ENCODE data around the gene FAM170B. TPM values are rescaled to one million over a fixed set of nuclear protein-coding genes. Genes with fewer than 3 reads are reported as not detected.

FAM170B gene
- total and polyA plus RNA-seq, 5 donors from 2014 or later = not detected

GRCh38 chr10:49172061-49172776, 38.4 kb upstream of the FAM170B start:
- H3K4me3 Mint-ChIP-seq = no peak overlapping the region
- Histone ChIP-seq H3K27me3 (ENCODE audit: control insufficient read depth, insufficient read depth, low read length) (no peaks in the 10 kb centered on the region), H3K36me3 (ENCODE audit: control insufficient read depth, insufficient read depth, low read length) (no peaks in the 10 kb centered on the region), H3K9me3 (ENCODE audit: control insufficient read depth in 2 of 2, low read length in 2 of 2) (no peaks in the 10 kb centered on the region), H3K4me3 (ENCODE audit: low read depth, low read length) (no peak overlapping the region), H3K27ac (ENCODE audit: insufficient read depth, low read length, poor library complexity, severe bottlenecking) (no peak overlapping the region), H3K4me1 (ENCODE audit: control insufficient read depth, insufficient read depth, low read length, poor library complexity, severe bottlenecking) (peaks cover 6% of the 10 kb centered on the region)
- no peaks in the 10 kb centered on the region for H3K27me3 Mint-ChIP-seq
- peaks cover 0 to 12% (median 7%) of the 10 kb centered on the region in 4 donors for H3K4me1 Mint-ChIP-seq
- H3K9me3 Mint-ChIP-seq = no peaks in the 10 kb centered on the region
- no peak for ATAC-seq (ENCODE audit: low read depth in 2 of 2)
- peak overlapping the region in 1 of 3 donors; percentile 29 for H3K27ac Mint-ChIP-seq
- no peak for DNase-seq
- H3K36me3 Mint-ChIP-seq = no peaks in the 10 kb centered on the region

GRCh38 chr10:49171326-49172060, 37.7 kb upstream of the FAM170B start:
- ATAC-seq (ENCODE audit: low read depth in 2 of 2) = no peak
- Mint-ChIP-seq H3K4me1 (peaks cover 0 to 10% (median 3%) of the 10 kb centered on the region in 4 donors), H3K9me3 (no peaks in the 10 kb centered on the region), H3K27me3 (no peaks in the 10 kb centered on the region), H3K4me3 (no peak overlapping the region), H3K27ac (no peak overlapping the region), H3K36me3 (no peaks in the 10 kb centered on the region)
- no peak overlapping the region for H3K4me3 ChIP-seq (ENCODE audit: low read depth, low read length)
- H3K9me3 ChIP-seq (ENCODE audit: control insufficient read depth in 2 of 2, low read length in 2 of 2) = no peaks in the 10 kb centered on the region
- H3K36me3 ChIP-seq (ENCODE audit: control insufficient read depth, insufficient read depth, low read length) = no peaks in the 10 kb centered on the region
- H3K27me3 ChIP-seq (ENCODE audit: control insufficient read depth, insufficient read depth, low read length) = no peaks in the 10 kb centered on the region
- DNase-seq = no peak
- no peak overlapping the region for H3K27ac ChIP-seq (ENCODE audit: insufficient read depth, low read length, poor library complexity, severe bottlenecking)
- no peaks in the 10 kb centered on the region for H3K4me1 ChIP-seq (ENCODE audit: control insufficient read depth, insufficient read depth, low read length, poor library complexity, severe bottlenecking)

GRCh38 chr10:49170632-49171325, 37.0 kb upstream of the FAM170B start:
- Histone ChIP-seq H3K27me3 (ENCODE audit: control insufficient read depth, insufficient read depth, low read length) (no peaks in the 10 kb centered on the region), H3K9me3 (ENCODE audit: control insufficient read depth in 2 of 2, low read length in 2 of 2) (no peaks in the 10 kb centered on the region), H3K27ac (ENCODE audit: insufficient read depth, low read length, poor library complexity, severe bottlenecking) (no peak overlapping the region), H3K4me1 (ENCODE audit: control insufficient read depth, insufficient read depth, low read length, poor library complexity, severe bottlenecking) (no peaks in the 10 kb centered on the region), H3K36me3 (ENCODE audit: control insufficient read depth, insufficient read depth, low read length) (no peaks in the 10 kb centered on the region), H3K4me3 (ENCODE audit: low read depth, low read length) (no peak overlapping the region)
- Mint-ChIP-seq H3K9me3 (no peaks in the 10 kb centered on the region), H3K27me3 (no peaks in the 10 kb centered on the region), H3K36me3 (no peaks in the 10 kb centered on the region), H3K4me1 (peaks cover 0 to 10% (median under 1%) of the 10 kb centered on the region in 4 donors), H3K27ac (no peak overlapping the region), H3K4me3 (no peak overlapping the region)
- no peak for DNase-seq
- no peak for ATAC-seq (ENCODE audit: low read depth in 2 of 2)

- no peaks in the 10 kb centered on the region for H3K27me3 Mint-ChIP-seq
- H3K27ac Mint-ChIP-seq = peak overlapping the region in 1 of 3 donors; percentile 66
- H3K27me3 ChIP-seq (ENCODE audit: control insufficient read depth, insufficient read depth, low read length) = no peaks in the 10 kb centered on the region
- H3K4me1 ChIP-seq (ENCODE audit: control insufficient read depth, insufficient read depth, low read length, poor library complexity, severe bottlenecking) = no peaks in the 10 kb centered on the region
- no peak for ATAC-seq (ENCODE audit: low read depth in 2 of 2)
- no peaks in the 10 kb centered on the region for H3K9me3 ChIP-seq (ENCODE audit: control insufficient read depth in 2 of 2, low read length in 2 of 2)
- no peaks in the 10 kb centered on the region for H3K36me3 ChIP-seq (ENCODE audit: control insufficient read depth, insufficient read depth, low read length)
- H3K36me3 Mint-ChIP-seq = no peaks in the 10 kb centered on the region
- DNase-seq = no peak
- H3K9me3 Mint-ChIP-seq = no peaks in the 10 kb centered on the region
- H3K4me1 Mint-ChIP-seq = peaks cover 0 to 8% (median under 1%) of the 10 kb centered on the region in 4 donors
- H3K27ac ChIP-seq (ENCODE audit: insufficient read depth, low read length, poor library complexity, severe bottlenecking) = no peak overlapping the region
- H3K4me3 Mint-ChIP-seq = no peak overlapping the region
- no peak overlapping the region for H3K4me3 ChIP-seq (ENCODE audit: low read depth, low read length)
These were observed 36.0 kb upstream of the FAM170B start for GRCh38 chr10:49169776-49170175.

- H3K4me1 Mint-ChIP-seq = peaks cover 0 to 15% (median 4%) of the 10 kb centered on the region in 4 donors
- H3K4me1 ChIP-seq (ENCODE audit: control insufficient read depth, insufficient read depth, low read length, poor library complexity, severe bottlenecking) = no peaks in the 10 kb centered on the region
- H3K9me3 ChIP-seq (ENCODE audit: control insufficient read depth in 2 of 2, low read length in 2 of 2) = no peaks in the 10 kb centered on the region
- H3K4me3 Mint-ChIP-seq = no peak overlapping the region
- H3K36me3 ChIP-seq (ENCODE audit: control insufficient read depth, insufficient read depth, low read length) = no peaks in the 10 kb centered on the region
- no peaks in the 10 kb centered on the region for H3K36me3 Mint-ChIP-seq
- H3K9me3 Mint-ChIP-seq = no peaks in the 10 kb centered on the region
- no peaks in the 10 kb centered on the region for H3K27me3 Mint-ChIP-seq
- H3K27ac ChIP-seq (ENCODE audit: insufficient read depth, low read length, poor library complexity, severe bottlenecking) = no peak overlapping the region
- DNase-seq = no peak
- no peak overlapping the region for H3K27ac Mint-ChIP-seq
- H3K27me3 ChIP-seq (ENCODE audit: control insufficient read depth, insufficient read depth, low read length) = no peaks in the 10 kb centered on the region
- no peak for ATAC-seq (ENCODE audit: low read depth in 2 of 2)
- H3K4me3 ChIP-seq (ENCODE audit: low read depth, low read length) = no peak overlapping the region
These were observed 35.1 kb upstream of the FAM170B start for GRCh38 chr10:49168831-49169500.

- H3K36me3 Mint-ChIP-seq = no peaks in the 10 kb centered on the region
These were observed 34.3 kb upstream of the FAM170B start for GRCh38 chr10:49168171-49168540.

GRCh38 chr10:49167425-49168170, 33.8 kb upstream of the FAM170B start:
- no peaks in the 10 kb centered on the region for H3K9me3 Mint-ChIP-seq
- ATAC-seq (ENCODE audit: low read depth in 2 of 2) (no peak), DNase-seq (no peak)
- H3K36me3 ChIP-seq (ENCODE audit: control insufficient read depth, insufficient read depth, low read length) = no peaks in the 10 kb centered on the region
- H3K4me1 Mint-ChIP-seq = peaks cover 0 to 14% (median 4%) of the 10 kb centered on the region in 4 donors
- no peaks in the 10 kb centered on the region for H3K27me3 Mint-ChIP-seq
- no peaks in the 10 kb centered on the region for H3K4me1 ChIP-seq (ENCODE audit: control insufficient read depth, insufficient read depth, low read length, poor library complexity, severe bottlenecking)
- H3K4me3 ChIP-seq (ENCODE audit: low read depth, low read length) = no peak overlapping the region
- no peaks in the 10 kb centered on the region for H3K27me3 ChIP-seq (ENCODE audit: control insufficient read depth, insufficient read depth, low read length)
- no peak overlapping the region for H3K4me3 Mint-ChIP-seq
- no peak overlapping the region for H3K27ac Mint-ChIP-seq
- no peaks in the 10 kb centered on the region for H3K36me3 Mint-ChIP-seq
- H3K9me3 ChIP-seq (ENCODE audit: control insufficient read depth in 2 of 2, low read length in 2 of 2) = no peaks in the 10 kb centered on the region
- H3K27ac ChIP-seq (ENCODE audit: insufficient read depth, low read length, poor library complexity, severe bottlenecking) = no peak overlapping the region

More at GRCh38 chr10:49168171-49168540, 34.3 kb upstream of the FAM170B start:
- DNase-seq (no peak), ATAC-seq (ENCODE audit: low read depth in 2 of 2) (no peak)
- no peak overlapping the region for H3K4me3 ChIP-seq (ENCODE audit: low read depth, low read length)
- Mint-ChIP-seq H3K9me3 (no peaks in the 10 kb centered on the region), H3K27ac (peak overlapping the region in 1 of 3 donors; percentile 21), H3K4me1 (peaks cover 0 to 14% (median 4%) of the 10 kb centered on the region in 4 donors), H3K27me3 (no peaks in the 10 kb centered on the region), H3K4me3 (no peak overlapping the region)
- no peaks in the 10 kb centered on the region for H3K4me1 ChIP-seq (ENCODE audit: control insufficient read depth, insufficient read depth, low read length, poor library complexity, severe bottlenecking)
- no peaks in the 10 kb centered on the region for H3K27me3 ChIP-seq (ENCODE audit: control insufficient read depth, insufficient read depth, low read length)
- H3K27ac ChIP-seq (ENCODE audit: insufficient read depth, low read length, poor library complexity, severe bottlenecking) = no peak overlapping the region
- no peaks in the 10 kb centered on the region for H3K9me3 ChIP-seq (ENCODE audit: control insufficient read depth in 2 of 2, low read length in 2 of 2)
- no peaks in the 10 kb centered on the region for H3K36me3 ChIP-seq (ENCODE audit: control insufficient read depth, insufficient read depth, low read length)

Data from CD4-positive, CD25-positive, alpha-beta regulatory T cell (primary cell).